GM11168 (cell line): Measurements from ENCODE around the gene XXYLT1.

Experiments used
- in situ Hi-C: fragments of 300-500 bp; cut with MboI; formaldehyde crosslinking; loops from one replicate; pipeline ENCODE4 v1.12.0; 2022; ENCODE audit warnings: low sequenced_read_pairs; ENCODE audit not compliant: unreplicated experiment

Gene XXYLT1

DNA sequence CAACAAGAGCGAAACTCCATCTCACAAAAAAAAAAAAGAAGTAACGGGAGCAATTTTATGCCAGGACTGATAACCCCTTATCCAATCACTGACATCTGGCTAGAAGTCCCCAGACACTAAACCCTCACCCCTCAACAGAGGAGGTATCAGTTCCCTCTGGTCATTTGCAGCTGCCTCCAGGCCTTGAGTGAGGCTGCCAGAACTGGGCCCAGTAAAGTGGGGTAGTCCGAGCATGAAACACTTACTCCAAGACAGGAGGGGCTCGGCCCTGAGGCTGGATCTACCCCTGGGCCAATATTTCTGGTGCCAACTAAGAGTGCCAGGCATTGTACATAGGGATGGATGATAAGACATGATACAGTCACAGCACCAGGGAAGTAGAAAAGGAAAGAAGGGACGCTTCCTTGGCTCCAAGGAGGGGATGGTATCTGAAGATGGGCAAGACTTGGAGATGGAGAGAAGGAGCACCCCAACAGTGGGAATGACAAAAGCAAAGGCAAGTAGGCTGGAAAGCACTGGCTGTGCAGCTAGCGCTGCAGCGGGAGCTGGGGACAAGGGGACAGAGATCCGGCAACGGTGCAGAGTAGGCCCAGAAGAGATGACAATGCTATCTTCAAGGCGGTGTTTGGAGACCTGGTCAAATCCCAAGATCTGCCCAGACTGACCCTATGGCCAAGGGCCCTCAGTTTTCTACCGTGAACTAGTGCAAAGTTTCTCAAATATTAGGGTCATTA is 2.2 kb downstream of the XXYLT1 start:
- in situ Hi-C loops: no loop called here

- in situ Hi-C loops: no loop called here
Observed at GRCh38 chr3:195267096-195267495, 3.9 kb downstream of the XXYLT1 start.

- in situ Hi-C loops: no loop called here
Observed at GRCh38 chr3:195266428-195266827, 4.5 kb downstream of the XXYLT1 start.

- in situ Hi-C loops: no loop called here
Observed at GRCh38 chr3:195265363-195265976, 5.5 kb downstream of the XXYLT1 start.

- in situ Hi-C loops: no loop called here
Observed at GRCh38 chr3:195263925-195264600, 6.9 kb downstream of the XXYLT1 start.

- in situ Hi-C loops: no loop called here
Observed at GRCh38 chr3:195263193-195263924, 7.6 kb downstream of the XXYLT1 start.

- in situ Hi-C loops: no loop called here
Observed at GRCh38 chr3:195261925-195262324, 9.0 kb downstream of the XXYLT1 start.

DNA sequence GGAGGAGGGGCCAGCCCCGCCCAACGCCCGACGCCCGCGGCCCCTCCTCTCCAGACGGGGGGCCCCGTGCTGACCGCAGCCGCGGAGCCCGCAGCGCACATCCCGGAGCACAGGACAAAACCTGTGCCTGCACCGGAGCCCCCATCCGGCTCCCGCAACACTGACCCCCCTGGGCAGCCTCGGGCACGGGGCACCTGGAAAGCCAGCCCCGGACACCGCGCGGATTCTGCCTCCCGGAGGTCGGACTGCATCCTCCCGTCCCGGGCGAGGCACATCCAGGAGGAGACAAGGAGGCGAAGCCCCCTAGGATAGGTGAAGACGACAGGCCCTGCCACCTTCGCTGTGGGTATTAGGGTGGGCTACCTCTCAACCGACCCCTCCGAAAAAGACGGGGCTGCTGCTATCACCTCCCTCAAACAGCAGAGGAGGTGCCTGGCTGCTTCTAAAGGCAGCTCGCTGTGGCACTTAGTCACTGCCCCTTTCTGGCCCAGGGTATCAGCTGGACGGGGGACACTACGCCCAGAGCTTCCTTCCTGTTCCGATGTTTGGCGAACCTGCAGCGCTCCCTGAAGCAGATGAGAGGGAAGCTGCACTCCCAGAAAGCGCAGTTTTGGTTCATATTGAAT is 10.6 kb downstream of the XXYLT1 start:
- in situ Hi-C loops: no loop called here

GRCh38 chr3:195259475-195260279 is 11.3 kb downstream of the XXYLT1 start:
- in situ Hi-C loops: loop anchor here (10.0 kb wide), 2 partner anchors 255 to 585 kb away; partner anchors contain the start of gene LSG1

- in situ Hi-C loops: loop anchor here (10.0 kb wide), 2 partner anchors 254 to 584 kb away; partner anchors contain the start of gene LSG1
Observed at GRCh38 chr3:195259154-195259474, 11.8 kb downstream of the XXYLT1 start.

DNA sequence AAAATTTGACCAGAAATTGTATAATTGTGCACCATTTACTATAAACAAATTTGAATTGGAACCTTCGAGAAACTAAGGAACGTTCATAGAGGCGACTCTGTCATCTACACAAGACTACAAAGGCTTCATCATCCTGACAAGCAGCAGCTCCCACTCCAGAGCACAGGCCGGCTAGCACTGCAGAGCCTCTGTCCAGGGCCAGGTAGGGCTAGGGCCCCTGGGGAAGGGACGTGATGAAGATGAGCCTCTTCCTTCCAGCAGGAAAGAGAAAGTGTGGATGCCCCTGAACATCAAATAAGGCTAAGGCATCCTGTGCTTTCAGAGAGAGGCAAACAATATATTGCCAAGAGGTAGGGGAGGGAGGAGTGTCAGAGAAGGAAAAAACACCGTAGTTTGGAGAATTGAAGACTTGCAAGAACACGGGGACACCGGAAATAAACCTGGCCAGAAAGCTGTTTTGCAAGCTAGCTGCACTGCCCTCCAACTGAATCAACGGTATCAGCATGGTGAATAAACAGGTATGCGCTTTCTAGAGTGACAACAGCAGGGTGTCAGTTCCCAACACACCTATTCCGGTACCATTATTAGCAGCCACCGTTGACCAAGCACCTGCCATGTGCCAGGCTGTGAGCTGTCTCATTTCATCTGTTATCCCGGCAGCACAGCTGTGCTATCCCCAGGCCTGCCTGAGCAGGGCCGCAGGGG is 12.4 kb downstream of the XXYLT1 start:
- in situ Hi-C loops: loop anchor here (10.0 kb wide), 2 partner anchors 254 to 584 kb away; partner anchors contain the start of gene LSG1

DNA sequence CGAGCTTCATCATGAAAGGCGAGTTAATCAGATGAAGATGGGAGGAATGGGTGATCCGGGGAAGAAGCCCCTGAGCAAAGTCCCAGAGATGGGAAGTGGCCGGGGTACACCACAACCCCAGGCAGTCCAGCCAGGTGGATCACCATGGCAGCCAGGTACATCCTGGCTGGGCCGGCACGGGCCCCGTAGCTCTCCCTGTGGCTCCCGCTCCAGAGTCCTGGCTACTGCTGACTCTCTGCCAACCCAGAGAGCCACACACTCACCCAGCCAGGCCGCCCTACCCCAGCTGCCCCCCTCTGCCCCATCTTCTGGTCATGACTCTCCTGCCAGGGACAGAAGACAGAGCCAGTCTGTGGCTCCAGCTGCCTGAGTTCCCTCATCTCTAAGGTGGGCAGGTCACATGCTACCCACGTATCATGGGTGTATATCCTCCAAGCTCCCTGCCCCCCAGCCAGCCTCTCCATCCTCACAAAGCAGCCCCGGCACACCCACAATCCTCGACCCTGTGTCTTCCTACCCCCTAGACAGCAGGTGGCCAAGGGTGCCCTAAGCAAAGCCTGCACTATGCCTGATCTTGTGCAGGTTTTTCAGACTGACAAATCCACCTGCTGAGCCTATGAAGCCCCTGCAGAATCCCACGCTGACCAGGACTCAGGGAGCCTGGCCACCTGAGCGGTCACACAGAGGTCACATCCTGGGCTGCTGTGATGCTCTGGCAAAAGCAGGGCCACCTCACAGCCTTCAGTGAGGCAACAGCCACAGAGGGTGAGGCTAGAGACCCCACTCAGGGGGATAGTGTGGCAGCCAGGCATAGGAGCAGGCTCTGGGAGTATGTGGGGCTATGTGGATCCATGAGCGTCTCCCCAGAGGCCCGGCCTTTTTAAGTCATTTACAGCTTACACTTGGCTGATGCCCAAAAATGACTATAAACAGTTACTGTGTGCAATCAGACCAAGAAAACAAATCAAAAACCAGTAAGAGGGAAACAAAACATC is 13.2 kb downstream of the XXYLT1 start:
- in situ Hi-C loops: loop anchor here (10.0 kb wide), 2 partner anchors 253 to 583 kb away; partner anchors contain the start of gene LSG1

GRCh38 chr3:195256639-195257453 is 14.1 kb downstream of the XXYLT1 start:
- in situ Hi-C loops: loop anchor here (10.0 kb wide), 2 partner anchors 252 to 582 kb away; partner anchors contain the start of gene LSG1

GRCh38 chr3:195255571-195256501 is 15.1 kb downstream of the XXYLT1 start:
- in situ Hi-C loops: loop anchor here (10.0 kb wide), 2 partner anchors 251 to 581 kb away; partner anchors contain the start of gene LSG1

- in situ Hi-C loops: loop anchor here (10.0 kb wide), 2 partner anchors 250 to 580 kb away; partner anchors contain the start of gene LSG1
Observed at GRCh38 chr3:195255176-195255500, 15.8 kb downstream of the XXYLT1 start.
